K562 (cell line): Measurements from ENCODE around the gene WDR18. TPM values are rescaled to one million over a fixed set of nuclear protein-coding genes. Genes with fewer than 3 reads are reported as not detected.

Experiments
- CCAR2 ChIP-seq: fragments of 200-400 bp; formaldehyde crosslinking; IDR thresholded peaks from 2 replicates; pipeline ENCODE4 v1.6.1; 2017; ENCODE audit warnings: mild to moderate bottlenecking, low read depth, low read length
- GTF2F1 ChIP-seq: IDR thresholded peaks from 2 replicates; pipeline ENCODE4 v1.6.1; 2011; ENCODE audit warnings: low read depth, low read length, improper control_type of control experiment
- HDAC3 ChIP-seq: fragments of 450-650 bp; IDR thresholded peaks from 2 replicates; pipeline ENCODE4 v1.6.1; 2018; ENCODE audit warnings: borderline replicate concordance, mild to moderate bottlenecking, moderate library complexity; ENCODE audit not compliant: partially characterized antibody
- HDAC6 ChIP-seq: IDR thresholded peaks from 2 replicates; pipeline ENCODE4 v1.6.1; 2012; ENCODE audit warnings: low read depth, mild to moderate bottlenecking, control low read depth, inconsistent platforms, low read length, moderate library complexity
- HNRNPK ChIP-seq: fragments of 200-400 bp; formaldehyde crosslinking; IDR thresholded peaks from one replicate; pipeline ENCODE4 v1.6.1; 2018; ENCODE audit warnings: mild to moderate bottlenecking, low read depth, low read length; ENCODE audit not compliant: poor library complexity, severe bottlenecking
- HNRNPUL1 ChIP-seq: fragments of 200-400 bp; formaldehyde crosslinking; IDR thresholded peaks from 2 replicates; pipeline ENCODE4 v1.6.1; 2017; ENCODE audit warnings: low read length
- KLF10 ChIP-seq: fragments of 250-450 bp; sonication (Bioruptor Pico); IDR thresholded peaks from 2 replicates; pipeline ENCODE4 v1.6.1; 2021; ENCODE audit warnings: matching md5 sums
- MTF1 ChIP-seq: fragments of 250-450 bp; sonication (Bioruptor Pico); IDR thresholded peaks from 2 replicates; pipeline ENCODE4 v1.9.0; 2021; ENCODE audit warnings: moderate library complexity, mild to moderate bottlenecking, inconsistent platforms, borderline replicate concordance
- MYNN ChIP-seq, 2 experiments: sonication (generic); formaldehyde crosslinking in 1 of 2; IDR thresholded peaks; 2 replicates each; pipeline versions ENCODE4 v1.5.0 to v1.6.1; 2016 to 2020; ENCODE audit warnings: antibody characterized with exemption in 1 of 2, missing genetic modification reagents in 1 of 2
- NKRF ChIP-seq: fragments of 450-650 bp; IDR thresholded peaks from 2 replicates; pipeline ENCODE4 v1.6.1; 2016; ENCODE audit warnings: borderline replicate concordance
- NR2F6 ChIP-seq: fragments of 450-650 bp; formaldehyde crosslinking; IDR thresholded peaks from 2 replicates; pipeline ENCODE4 v1.4.0; 2020; ENCODE audit warnings: mild to moderate bottlenecking
- PTBP1 ChIP-seq: fragments of 200-400 bp; formaldehyde crosslinking; IDR thresholded peaks from 2 replicates; pipeline ENCODE4 v1.6.1; 2017; ENCODE audit warnings: low read depth, low read length
- PTTG1 ChIP-seq: fragments of 450-650 bp; IDR thresholded peaks from 2 replicates; pipeline ENCODE4 v1.6.1; 2016; ENCODE audit warnings: low read depth, mild to moderate bottlenecking, missing genetic modification characterization, missing compliant biosample characterization
- RCOR1 ChIP-seq, 2 experiments: IDR thresholded peaks; 2 replicates each; pipeline ENCODE4 v1.6.1; 2012; ENCODE audit warnings: low read depth in 2 of 2, low read length in 2 of 2, borderline replicate concordance in 1 of 2, improper control_type of control experiment in 1 of 2
- RUNX1 ChIP-seq: sonication (generic); IDR thresholded peaks from 2 replicates; pipeline ENCODE4 v1.6.1; 2016; ENCODE audit warnings: antibody characterized with exemption, low read depth
- SIN3A ChIP-seq, 2 experiments: fragments of 150-350 bp in 1 of 2; IDR thresholded peaks; 2 replicates each; pipeline ENCODE4 v1.6.1; 2011 to 2016; ENCODE audit warnings: borderline replicate concordance in 2 of 2, low read depth in 2 of 2, low read length in 2 of 2, mild to moderate bottlenecking in 2 of 2, moderate library complexity in 2 of 2; ENCODE audit not compliant: control insufficient read depth in 1 of 2
- SREBF2 ChIP-seq: sonication (generic); formaldehyde crosslinking; IDR thresholded peaks from 2 replicates; pipeline ENCODE4 v1.4.0; 2020; ENCODE audit warnings: mild to moderate bottlenecking, missing genetic modification reagents
- TBL1XR1 ChIP-seq, 2 experiments: IDR thresholded peaks; 2 replicates each; pipeline ENCODE4 v1.6.1; 2012; ENCODE audit warnings: improper control_type of control experiment in 2 of 2, low read length in 2 of 2, mild to moderate bottlenecking in 1 of 2
- TBP ChIP-seq: optimal IDR thresholded peaks from 2 replicates; pipeline ENCODE3; 2011; ENCODE audit warnings: low read depth, low read length, improper control_type of control experiment
- THRAP3 ChIP-seq: fragments of 450-650 bp; IDR thresholded peaks from 2 replicates; pipeline ENCODE4 v1.6.1; 2016; ENCODE audit warnings: mild to moderate bottlenecking, inconsistent platforms, borderline replicate concordance
- ZC3H4 ChIP-seq: sonication (generic); formaldehyde crosslinking; IDR thresholded peaks from 2 replicates; pipeline ENCODE4 v1.9.0; 2021; ENCODE audit warnings: missing genetic modification reagents, borderline replicate concordance
- ZFPM2 ChIP-seq: fragments of 250-450 bp; sonication (Bioruptor Pico); IDR thresholded peaks from 2 replicates; pipeline ENCODE4 v1.5.1; 2022; ENCODE audit warnings: mild to moderate bottlenecking
- ZNF431 ChIP-seq: sonication (generic); formaldehyde crosslinking; IDR thresholded peaks from 2 replicates; pipeline ENCODE4 v1.8.0; 2022; ENCODE audit warnings: mild to moderate bottlenecking, missing genetic modification reagents
- ZNF444 ChIP-seq: fragments of 250-450 bp; sonication (Bioruptor Pico); IDR thresholded peaks from 2 replicates; pipeline ENCODE4 v1.4.0; 2020; ENCODE audit warnings: mild to moderate bottlenecking, moderate library complexity
- polyA plus RNA-seq, 8 experiments: library from polyadenylated mRNA; depleted of rRNA in 4 of 8; stranded (reverse) in 5 of 8; unstranded in 3 of 8; fragments of >200 nt; fragmentation: Nextera tagmentation in 2 of 8; fragmentation: Illumina TruSeq in 1 of 8; extraction: Ambion mirVana in 2 of 8; extraction: Trizol in 1 of 8; gene quantifications; 2 replicates each; pipeline versions ENCODE4 v1.2.1 to v1.2.3, GENCODE V29; 2011 to 2014; ENCODE audit warnings: inconsistent platforms in 1 of 8, missing spikeins in 1 of 8
- total RNA-seq, 7 experiments: library from RNA; depleted of rRNA in 6 of 7; stranded (reverse); fragments of >200 nt in 6 of 7; fragmentation: Illumina TruSeq in 2 of 7; extraction: Trizol in 2 of 7; gene quantifications; 2 replicates each; pipeline versions ENCODE4 v1.2.1 to v1.2.3, GENCODE V29; 2011 to 2021; ENCODE audit warnings: low replicate concordance in 1 of 7
- TF ChIP-seq, protein P1 (sequence below): IDR thresholded peaks from 2 replicates; pipeline ENCODE4 v1.6.1; 2012; ENCODE audit warnings: low read depth, low read length, improper control_type of control experiment, borderline replicate concordance
- TF ChIP-seq, protein P2 (sequence below): sonication (generic); formaldehyde crosslinking; IDR thresholded peaks from 2 replicates; pipeline ENCODE4 v1.8.0; 2023; ENCODE audit warnings: mild to moderate bottlenecking, missing genetic modification reagents

The WDR18 gene
- total and polyA plus RNA-seq, 9 of the 15 experiments (the other 6 are each of a cell fraction or from before 2014, with no cell fraction given): 0.65 to 181 (median 30.1) TPM

GRCh38 chr19:944171-944567 lies 40.0 kb upstream of the WDR18 start (continued):
- TF ChIP-seq, protein P1, sequence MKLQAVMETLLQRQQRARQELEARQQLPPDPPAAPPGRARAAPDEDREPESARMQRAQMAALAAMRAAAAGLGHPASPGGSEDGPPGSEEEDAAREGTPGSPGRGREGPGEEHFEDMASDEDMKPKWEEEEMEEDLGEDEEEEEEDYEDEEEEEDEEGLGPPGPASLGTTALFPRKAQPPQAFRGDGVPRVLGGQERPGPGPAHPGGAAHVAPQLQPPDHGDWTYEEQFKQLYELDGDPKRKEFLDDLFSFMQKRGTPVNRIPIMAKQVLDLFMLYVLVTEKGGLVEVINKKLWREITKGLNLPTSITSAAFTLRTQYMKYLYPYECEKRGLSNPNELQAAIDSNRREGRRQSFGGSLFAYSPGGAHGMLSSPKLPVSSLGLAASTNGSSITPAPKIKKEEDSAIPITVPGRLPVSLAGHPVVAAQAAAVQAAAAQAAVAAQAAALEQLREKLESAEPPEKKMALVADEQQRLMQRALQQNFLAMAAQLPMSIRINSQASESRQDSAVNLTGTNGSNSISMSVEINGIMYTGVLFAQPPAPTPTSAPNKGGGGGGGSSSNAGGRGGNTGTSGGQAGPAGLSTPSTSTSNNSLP: no peak
- TF ChIP-seq HNRNPK (no peak), ZNF431 (no peak), MYNN (IDR thresholded peaks at IDR 0.05) (peak; percentile 86; the same call in 1 of the 2 replicates), MYNN (CRISPR knock-in tag; IDR thresholded peaks at IDR 0.05) (no peak), RCOR1 (IDR thresholded peaks at IDR 0.05; ENCODE audit: borderline replicate concordance in 1 of 2, low read depth in 2 of 2, low read length in 2 of 2) (peak; percentile 76 to 83; a peak in 3 of 4 replicates), ZNF444 (CRISPR knock-in tag) (no peak), HDAC3 (peak; percentile 98), ZC3H4 (no peak), HDAC6 (no peak), RUNX1 (peak; percentile 81), PTTG1 (tag) (no peak), THRAP3 (no peak), NKRF (peak; percentile 87), SIN3A (IDR thresholded peaks at IDR 0.05; ENCODE audit: borderline replicate concordance in 2 of 2, control insufficient read depth in 1 of 2, low read depth in 2 of 2, low read length in 2 of 2) (peak; percentile 78 to 88; a peak in 3 of 4 replicates), HNRNPUL1 (no peak), GTF2F1 (no peak), KLF10 (CRISPR knock-in tag) (no peak), SREBF2 (CRISPR knock-in tag) (no peak), TBP (no peak), CCAR2 (no peak), MTF1 (CRISPR knock-in tag) (no peak), PTBP1 (peak; percentile 85; the same call in 1 of the 2 replicates), TBL1XR1 (IDR thresholded peaks at IDR 0.05; ENCODE audit: low read length in 2 of 2) (peak; percentile 98 to 99), NR2F6 (CRISPR knock-in tag) (no peak), ZFPM2 (CRISPR knock-in tag) (no peak)
- TF ChIP-seq, protein P2, sequence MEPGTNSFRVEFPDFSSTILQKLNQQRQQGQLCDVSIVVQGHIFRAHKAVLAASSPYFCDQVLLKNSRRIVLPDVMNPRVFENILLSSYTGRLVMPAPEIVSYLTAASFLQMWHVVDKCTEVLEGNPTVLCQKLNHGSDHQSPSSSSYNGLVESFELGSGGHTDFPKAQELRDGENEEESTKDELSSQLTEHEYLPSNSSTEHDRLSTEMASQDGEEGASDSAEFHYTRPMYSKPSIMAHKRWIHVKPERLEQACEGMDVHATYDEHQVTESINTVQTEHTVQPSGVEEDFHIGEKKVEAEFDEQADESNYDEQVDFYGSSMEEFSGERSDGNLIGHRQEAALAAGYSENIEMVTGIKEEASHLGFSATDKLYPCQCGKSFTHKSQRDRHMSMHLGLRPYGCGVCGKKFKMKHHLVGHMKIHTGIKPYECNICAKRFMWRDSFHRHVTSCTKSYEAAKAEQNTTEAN (CRISPR knock-in tag): peak; percentile 77; the same call in 1 of the 2 replicates
